ENCODE measurements around the gene MOB2.

- no peak for TF ChIP-seq CTCF (IDR thresholded peaks at IDR 0.05)
- TF ChIP-seq POLR2AphosphoS5 (IDR thresholded peaks at IDR 0.05), result no peak
- TF ChIP-seq POLR2A (IDR thresholded peaks at IDR 0.05), result no peak
Observed at GRCh38 chr11:1531449-1532013, 45.0 kb upstream of the MOB2 start.

All from breast epithelium (tissue), 3 donors.